Testis (tissue), 2 donors: ENCODE measurements around the gene CAPZA2.

Experiments
- POLR2A ChIP-seq: fragments of 450-650 bp; IDR thresholded peaks from one replicate; pipeline ENCODE4 v1.6.1; 2017; ENCODE audit warnings: antibody characterized with exemption, mild to moderate bottlenecking, moderate library complexity
- TF ChIP-seq, protein P1 (sequence below), 3 experiments: fragments of 450-650 bp in 2 of 3; fragments of 200-600 bp in 1 of 3; sonication (generic) in 1 of 3; IDR thresholded peaks; one replicate each; pipeline ENCODE4 v1.5.1; 2016 to 2019; ENCODE audit warnings: antibody characterized with exemption in 3 of 3, mild to moderate bottlenecking in 2 of 3, moderate library complexity in 1 of 3

- TF ChIP-seq, protein P1, sequence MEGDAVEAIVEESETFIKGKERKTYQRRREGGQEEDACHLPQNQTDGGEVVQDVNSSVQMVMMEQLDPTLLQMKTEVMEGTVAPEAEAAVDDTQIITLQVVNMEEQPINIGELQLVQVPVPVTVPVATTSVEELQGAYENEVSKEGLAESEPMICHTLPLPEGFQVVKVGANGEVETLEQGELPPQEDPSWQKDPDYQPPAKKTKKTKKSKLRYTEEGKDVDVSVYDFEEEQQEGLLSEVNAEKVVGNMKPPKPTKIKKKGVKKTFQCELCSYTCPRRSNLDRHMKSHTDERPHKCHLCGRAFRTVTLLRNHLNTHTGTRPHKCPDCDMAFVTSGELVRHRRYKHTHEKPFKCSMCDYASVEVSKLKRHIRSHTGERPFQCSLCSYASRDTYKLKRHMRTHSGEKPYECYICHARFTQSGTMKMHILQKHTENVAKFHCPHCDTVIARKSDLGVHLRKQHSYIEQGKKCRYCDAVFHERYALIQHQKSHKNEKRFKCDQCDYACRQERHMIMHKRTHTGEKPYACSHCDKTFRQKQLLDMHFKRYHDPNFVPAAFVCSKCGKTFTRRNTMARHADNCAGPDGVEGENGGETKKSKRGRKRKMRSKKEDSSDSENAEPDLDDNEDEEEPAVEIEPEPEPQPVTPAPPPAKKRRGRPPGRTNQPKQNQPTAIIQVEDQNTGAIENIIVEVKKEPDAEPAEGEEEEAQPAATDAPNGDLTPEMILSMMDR (IDR thresholded peaks at IDR 0.05), result no peak
- no peak for TF ChIP-seq POLR2A
Observed at GRCh38 chr7:116863936-116864500, 1.6 kb downstream of the CAPZA2 start.
